Measurements from ENCODE around the gene ATP2B3. TPM values are rescaled to one million over a fixed set of nuclear protein-coding genes. Genes with fewer than 3 reads are reported as not detected.

ATP2B3 gene
- total and polyA plus RNA-seq, 2 experiments from 2014 or later = 0.17 TPM; not detected in 1

- TF ChIP-seq ZNF462 (CRISPR knock-in tag; IDR thresholded peaks at IDR 0.05) = no peak
Observed at GRCh38 chrX:153583433-153583832, 66.0 kb downstream of the ATP2B3 start (continued).

- H3K27ac ChIP-seq (ENCODE audit: low read depth) = no peak overlapping the region
- no peaks in the 10 kb centered on the region for H4K20me1 ChIP-seq (replicated peaks; ENCODE audit: insufficient read depth)
- no peak overlapping the region for H2AFZ ChIP-seq
- Mint-ChIP-seq H3K9me3 (no peaks in the 10 kb centered on the region; the same call in 2 of the 3 replicates), H3K4me3 (no peak overlapping the region), H3K4me1 (peaks cover 11% of the 10 kb centered on the region; the same call in 2 of the 3 replicates), H3K27ac (no peak overlapping the region), H3K27me3 (ENCODE audit: insufficient read depth, low read depth, poor library complexity) (peaks cover 2% of the 10 kb centered on the region), H3K36me3 (ENCODE audit: low read depth) (0 out of 3 replicates have a peak, but pooled peaks cover 9% of the 10 kb centered on the region)
- H3K27me3 ChIP-seq (ENCODE audit: insufficient read depth) = no peaks in the 10 kb centered on the region
- no peak for ATAC-seq
- no peak for TF ChIP-seq CREB1 (CRISPR knock-in tag; IDR thresholded peaks at IDR 0.05; ENCODE audit: low read depth)
- H3K79me2 ChIP-seq (replicated peaks; ENCODE audit: insufficient read depth) = no peaks in the 10 kb centered on the region
- H3K4me1 ChIP-seq (ENCODE audit: insufficient read depth) = no peaks in the 10 kb centered on the region
- no peak overlapping the region for H3K4me3 ChIP-seq
- H3K9me2 ChIP-seq (ENCODE audit: insufficient read depth) = no peaks in the 10 kb centered on the region
- DNase-seq (ENCODE audit: low spot score) = no peak
- no peaks in the 10 kb centered on the region for H3K36me3 ChIP-seq (ENCODE audit: insufficient read depth)
- H3F3A ChIP-seq (replicated peaks; ENCODE audit: low read depth) = no peaks in the 10 kb centered on the region
- no peak overlapping the region for H3K4me2 ChIP-seq
Observed at GRCh38 chrX:153585827-153586226, 68.4 kb downstream of the ATP2B3 start.

GRCh38 chrX:153587342-153587741 lies 69.9 kb downstream of the ATP2B3 start:
- H3K4me1 Mint-ChIP-seq = peaks cover 6% of the 10 kb centered on the region; the same call in 1 of the 3 replicates
- H3K4me3 Mint-ChIP-seq = no peak overlapping the region
- Histone ChIP-seq H3F3A (replicated peaks; ENCODE audit: low read depth) (no peaks in the 10 kb centered on the region), H3K36me3 (ENCODE audit: insufficient read depth) (no peaks in the 10 kb centered on the region), H3K79me2 (replicated peaks; ENCODE audit: insufficient read depth) (no peaks in the 10 kb centered on the region), H4K20me1 (replicated peaks; ENCODE audit: insufficient read depth) (no peaks in the 10 kb centered on the region), H2AFZ (no peak overlapping the region), H3K9me2 (ENCODE audit: insufficient read depth) (no peaks in the 10 kb centered on the region), H3K27me3 (ENCODE audit: insufficient read depth) (no peaks in the 10 kb centered on the region), H3K27ac (ENCODE audit: low read depth) (no peak overlapping the region), H3K4me1 (ENCODE audit: insufficient read depth) (no peaks in the 10 kb centered on the region), H3K4me3 (no peak overlapping the region), H3K4me2 (no peak overlapping the region)
- no peak overlapping the region for H3K27ac Mint-ChIP-seq
- ATAC-seq = no peak
- H3K9me3 Mint-ChIP-seq = no peaks in the 10 kb centered on the region; the same call in 2 of the 3 replicates
- 0 out of 3 replicates have a peak, but pooled peaks cover 9% of the 10 kb centered on the region for H3K36me3 Mint-ChIP-seq (ENCODE audit: low read depth)
- DNase-seq (ENCODE audit: low spot score) = no peak
- H3K27me3 Mint-ChIP-seq (ENCODE audit: insufficient read depth, low read depth, poor library complexity) = no peaks in the 10 kb centered on the region
- TF ChIP-seq ETS1 (IDR thresholded peaks at IDR 0.05) = no peak
- no peak for TF ChIP-seq REST (IDR thresholded peaks at IDR 0.05; ENCODE audit: unreplicated experiment)
- no peak for TF ChIP-seq EZH2phosphoT487 (IDR thresholded peaks at IDR 0.05; ENCODE audit: unreplicated experiment)

All from GM23338 (cell line).